ENCODE results near the gene KANSL1L.

Gene KANSL1L

GRCh38 chr2:210113614-210114235 is 57.5 kb downstream of the KANSL1L start:
- Histone ChIP-seq H3K4me2 (no peak overlapping the region), H3K4me3 (IDR thresholded peaks at IDR 0.05; ENCODE audit: insufficient read depth, low read depth, low read length) (no peak overlapping the region), H4K20me1 (ENCODE audit: insufficient read depth) (0 out of 2 replicates have a peak, but pooled peaks cover 5% of the 10 kb centered on the region), H3K36me3 (ENCODE audit: insufficient read depth) (peaks cover 3% of the 10 kb centered on the region; the same call in 1 of the 2 replicates), H3K4me1 (ENCODE audit: low read depth, poor library complexity, severe bottlenecking) (no peaks in the 10 kb centered on the region), H2AFZ (ENCODE audit: low read depth) (no peak overlapping the region), H3K27me3 (ENCODE audit: insufficient read depth, low read depth) (no peaks in the 10 kb centered on the region), H3K9ac (no peak overlapping the region), H3K79me2 (ENCODE audit: insufficient read depth, low read depth) (0 out of 2 replicates have a peak, but pooled peaks cover 1% of the 10 kb centered on the region), H3K27ac (no peak overlapping the region)
- TF ChIP-seq, protein P1, sequence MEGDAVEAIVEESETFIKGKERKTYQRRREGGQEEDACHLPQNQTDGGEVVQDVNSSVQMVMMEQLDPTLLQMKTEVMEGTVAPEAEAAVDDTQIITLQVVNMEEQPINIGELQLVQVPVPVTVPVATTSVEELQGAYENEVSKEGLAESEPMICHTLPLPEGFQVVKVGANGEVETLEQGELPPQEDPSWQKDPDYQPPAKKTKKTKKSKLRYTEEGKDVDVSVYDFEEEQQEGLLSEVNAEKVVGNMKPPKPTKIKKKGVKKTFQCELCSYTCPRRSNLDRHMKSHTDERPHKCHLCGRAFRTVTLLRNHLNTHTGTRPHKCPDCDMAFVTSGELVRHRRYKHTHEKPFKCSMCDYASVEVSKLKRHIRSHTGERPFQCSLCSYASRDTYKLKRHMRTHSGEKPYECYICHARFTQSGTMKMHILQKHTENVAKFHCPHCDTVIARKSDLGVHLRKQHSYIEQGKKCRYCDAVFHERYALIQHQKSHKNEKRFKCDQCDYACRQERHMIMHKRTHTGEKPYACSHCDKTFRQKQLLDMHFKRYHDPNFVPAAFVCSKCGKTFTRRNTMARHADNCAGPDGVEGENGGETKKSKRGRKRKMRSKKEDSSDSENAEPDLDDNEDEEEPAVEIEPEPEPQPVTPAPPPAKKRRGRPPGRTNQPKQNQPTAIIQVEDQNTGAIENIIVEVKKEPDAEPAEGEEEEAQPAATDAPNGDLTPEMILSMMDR (conservative IDR thresholded peaks at IDR 0.05; ENCODE audit: low read depth, low read length), result no peak

DNA sequence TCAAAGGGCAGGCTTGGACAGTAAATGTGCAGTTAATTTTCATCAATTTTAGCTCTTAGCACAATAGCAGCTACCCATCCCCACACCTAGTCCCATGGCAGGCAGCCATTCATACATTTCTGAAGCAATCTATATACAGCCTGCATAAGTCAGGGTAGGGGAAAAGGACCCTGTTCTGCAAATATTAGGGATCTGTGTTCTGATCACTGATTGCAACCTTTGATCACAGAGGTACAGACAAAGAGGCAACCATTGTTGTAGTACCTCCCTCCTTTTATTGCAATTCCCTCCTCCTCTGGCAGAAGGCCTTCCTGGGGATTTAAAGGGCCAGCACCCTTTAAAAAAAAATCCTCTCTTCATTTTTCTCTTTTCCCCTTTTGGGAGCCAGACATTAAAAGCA is 58.3 kb downstream of the KANSL1L start:
- H3K4me3 ChIP-seq (IDR thresholded peaks at IDR 0.05; ENCODE audit: insufficient read depth, low read depth, low read length), result no peak overlapping the region
- no peak overlapping the region for H3K27ac ChIP-seq
- TF ChIP-seq, protein P1 (conservative IDR thresholded peaks at IDR 0.05; ENCODE audit: low read depth, low read length), result no peak
- no peak overlapping the region for H3K9ac ChIP-seq
- H3K4me1 ChIP-seq (ENCODE audit: low read depth, poor library complexity, severe bottlenecking), result no peaks in the 10 kb centered on the region
- no peak overlapping the region for H3K4me2 ChIP-seq
- H4K20me1 ChIP-seq (ENCODE audit: insufficient read depth), result 0 out of 2 replicates have a peak, but pooled peaks cover 5% of the 10 kb centered on the region
- no peaks in the 10 kb centered on the region for H3K27me3 ChIP-seq (ENCODE audit: insufficient read depth, low read depth)
- H2AFZ ChIP-seq (ENCODE audit: low read depth), result no peak overlapping the region
- peaks cover 3% of the 10 kb centered on the region; the same call in 1 of the 2 replicates for H3K36me3 ChIP-seq (ENCODE audit: insufficient read depth)
- no peaks in the 10 kb centered on the region for H3K79me2 ChIP-seq (ENCODE audit: insufficient read depth, low read depth)

GRCh38 chr2:210099940-210100339 is 71.3 kb downstream of the KANSL1L start:
- TF ChIP-seq, protein P1 (conservative IDR thresholded peaks at IDR 0.05; ENCODE audit: low read depth, low read length), result no peak
- Histone ChIP-seq H3K27me3 (ENCODE audit: insufficient read depth, low read depth) (no peaks in the 10 kb centered on the region), H3K27ac (no peak overlapping the region)

GRCh38 chr2:210094787-210095186 is 76.4 kb downstream of the KANSL1L start:
- H3K4me2 ChIP-seq, result no peak overlapping the region
- no peaks in the 10 kb centered on the region for H4K20me1 ChIP-seq (ENCODE audit: insufficient read depth)
- no peaks in the 10 kb centered on the region for H3K27me3 ChIP-seq (ENCODE audit: insufficient read depth, low read depth)
- no peak overlapping the region for H3K27ac ChIP-seq
- no peaks in the 10 kb centered on the region for H3K79me2 ChIP-seq (ENCODE audit: insufficient read depth, low read depth)
- H3K4me3 ChIP-seq (IDR thresholded peaks at IDR 0.05; ENCODE audit: insufficient read depth, low read depth, low read length), result no peak overlapping the region
- H3K9ac ChIP-seq, result no peak overlapping the region
- H3K4me1 ChIP-seq (ENCODE audit: low read depth, poor library complexity, severe bottlenecking), result no peaks in the 10 kb centered on the region
- H2AFZ ChIP-seq (ENCODE audit: low read depth), result no peak overlapping the region
- TF ChIP-seq, protein P1 (conservative IDR thresholded peaks at IDR 0.05; ENCODE audit: low read depth, low read length), result no peak
- H3K36me3 ChIP-seq (ENCODE audit: insufficient read depth), result no peaks in the 10 kb centered on the region

More at GRCh38 chr2:210099940-210100339, 71.3 kb downstream of the KANSL1L start:
- H3K9ac ChIP-seq, result no peak overlapping the region
- H3K4me2 ChIP-seq, result no peak overlapping the region
- no peaks in the 10 kb centered on the region for H3K4me1 ChIP-seq (ENCODE audit: low read depth, poor library complexity, severe bottlenecking)
- H3K4me3 ChIP-seq (IDR thresholded peaks at IDR 0.05; ENCODE audit: insufficient read depth, low read depth, low read length), result no peak overlapping the region
- H4K20me1 ChIP-seq (ENCODE audit: insufficient read depth), result no peaks in the 10 kb centered on the region
- no peak overlapping the region for H2AFZ ChIP-seq (ENCODE audit: low read depth)
- no peaks in the 10 kb centered on the region; the same call in 1 of the 2 replicates for H3K79me2 ChIP-seq (ENCODE audit: insufficient read depth, low read depth)
- H3K36me3 ChIP-seq (ENCODE audit: insufficient read depth), result no peaks in the 10 kb centered on the region
